HPDE6-E6E7 (cell line): ENCODE measurements around the gene ZNF853.

Experiments
- DNase-seq: peaks from one replicate; pipeline ENCODE4 v3.0.0; 2011; ENCODE audit warnings: missing footprints; ENCODE audit errors: extremely low spot score

The ZNF853 gene

DNA sequence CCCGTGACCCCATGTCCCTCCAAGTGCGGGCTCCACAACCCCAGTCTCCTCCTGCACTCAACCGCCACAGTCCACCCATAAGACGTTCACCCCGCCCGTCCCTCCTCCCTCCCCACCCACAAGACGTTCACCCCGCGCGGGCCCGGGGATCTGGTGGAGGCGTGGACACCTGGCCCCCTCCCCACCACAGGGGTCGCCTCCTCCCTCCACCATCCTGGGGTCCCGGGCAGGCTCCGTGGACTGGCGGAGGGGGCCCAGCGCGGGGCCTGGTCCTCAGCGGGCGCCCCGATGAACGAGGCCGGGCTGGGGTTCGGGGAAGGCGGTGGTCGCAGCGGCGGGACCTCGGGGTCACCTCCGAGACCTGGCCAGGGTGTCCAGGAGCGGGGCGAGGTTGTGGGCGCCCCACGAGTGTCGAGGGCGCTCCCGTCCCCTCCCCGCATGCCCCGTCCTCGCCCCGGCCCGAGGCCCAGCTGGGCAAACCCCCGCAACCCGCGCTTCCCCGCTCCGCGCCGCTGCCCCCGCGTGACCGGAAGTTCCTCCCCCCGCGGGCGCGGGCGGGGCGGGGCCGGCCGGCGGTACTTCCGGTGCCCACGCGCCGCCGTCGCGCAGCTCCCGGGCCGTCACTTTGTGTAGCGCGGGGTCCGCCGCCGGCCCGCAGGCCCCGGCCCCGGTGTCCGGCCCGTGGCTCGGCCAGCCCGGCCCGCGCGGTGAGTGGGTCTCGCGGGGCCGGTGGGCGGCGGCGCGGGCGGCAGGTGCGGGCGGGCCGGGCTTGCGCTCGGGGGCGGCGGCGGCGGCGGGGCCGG lies 21.5 kb downstream of the ZNF853 start, which contains the start of gene ZNF316:
ZNF316 (plus strand) TSS at position 578 of the 803 bp plus-strand sequence. CDS start 5,092 bp downstream, outside the sequence.
- peak; percentile 42 for DNase-seq

GRCh38 chr7:6637544-6638229 lies 22.3 kb downstream of the ZNF853 start:
- DNase-seq: peak; percentile 43

GRCh38 chr7:6639032-6639431 lies 23.6 kb downstream of the ZNF853 start:
- DNase-seq: no peak

DNA sequence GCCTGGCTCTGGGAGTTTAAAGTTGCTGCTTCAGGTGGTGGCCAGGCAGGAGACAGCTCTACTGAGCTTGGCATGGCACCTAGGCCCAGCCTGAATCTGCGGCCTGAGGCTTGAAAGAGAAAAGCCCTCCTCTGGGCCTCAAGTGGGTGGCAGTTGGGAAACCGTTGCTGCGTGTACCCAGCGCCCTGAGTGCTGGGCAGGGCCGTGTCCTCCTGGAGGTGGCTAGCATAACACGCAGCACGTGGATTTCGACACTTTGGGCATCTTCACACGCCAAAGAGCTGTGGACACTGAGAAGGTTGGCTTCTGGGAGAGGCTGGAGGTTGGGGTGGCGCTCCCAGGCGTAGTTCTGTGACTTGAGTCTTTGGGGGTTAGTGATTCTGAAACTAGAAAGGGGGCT lies 24.2 kb downstream of the ZNF853 start:
- DNase-seq: no peak

DNA sequence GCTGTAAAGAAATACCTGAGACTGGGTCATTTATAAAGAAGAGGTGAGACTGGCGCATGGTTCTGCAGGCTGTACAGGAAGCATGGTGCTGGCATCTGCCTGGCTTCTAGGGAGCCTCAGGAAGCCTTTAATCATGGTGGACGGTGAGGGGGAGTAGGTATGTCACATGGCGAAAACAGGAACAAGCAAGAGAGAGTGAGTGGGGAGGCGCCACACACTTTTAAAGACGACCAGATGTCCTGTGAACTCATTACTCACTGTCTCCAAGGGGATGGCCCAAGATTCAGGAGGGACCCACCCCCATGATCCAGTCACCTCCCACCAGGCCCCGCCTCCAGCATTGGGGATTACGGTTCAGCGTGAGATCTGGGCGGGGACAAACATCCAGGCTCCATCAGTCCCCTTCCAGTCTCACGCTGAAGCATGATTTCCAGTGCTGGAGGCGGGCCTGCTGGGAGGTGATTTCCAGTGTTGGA lies 24.9 kb downstream of the ZNF853 start:
- no peak for DNase-seq

GRCh38 chr7:6641305-6642035 lies 26.1 kb downstream of the ZNF853 start:
- no peak for DNase-seq

GRCh38 chr7:6642239-6642839 lies 26.9 kb downstream of the ZNF853 start:
- no peak for DNase-seq

GRCh38 chr7:6642861-6643640 lies 27.6 kb downstream of the ZNF853 start:
- no peak for DNase-seq

DNA sequence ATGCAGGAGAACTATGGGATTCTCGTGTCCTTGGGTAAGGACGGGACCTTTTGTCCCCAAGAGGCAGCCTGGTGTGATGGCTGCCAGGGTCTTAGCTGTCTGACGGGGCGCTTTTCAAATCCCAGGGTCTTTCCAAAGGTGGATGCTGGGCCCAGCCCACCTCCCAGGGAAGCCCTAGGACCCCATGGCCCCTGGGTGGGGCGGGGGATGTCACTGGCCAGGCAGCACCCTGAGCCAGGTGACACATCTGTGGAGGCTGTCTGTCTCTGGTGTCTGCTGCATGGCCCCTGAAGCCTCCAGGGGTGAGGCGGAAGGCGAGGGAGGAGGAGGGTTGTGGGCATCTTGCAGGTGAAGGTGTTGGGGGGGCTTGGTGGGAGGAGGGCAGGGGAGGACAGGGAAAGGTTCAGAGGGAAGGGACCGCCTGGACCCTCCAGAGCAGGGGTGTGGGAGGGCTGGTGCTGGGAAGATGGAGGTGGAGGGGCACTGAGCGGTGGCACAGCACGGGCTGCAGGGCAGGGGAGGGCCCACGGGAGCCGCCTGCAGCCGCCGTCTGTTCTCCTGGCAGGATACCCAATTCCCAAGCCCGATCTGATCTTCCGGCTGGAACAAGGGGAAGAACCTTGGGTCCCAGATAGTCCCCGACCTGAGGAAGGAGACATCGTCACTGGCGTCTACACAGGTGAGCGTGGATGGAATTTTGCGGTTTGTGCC lies 28.7 kb downstream of the ZNF853 start:
- no peak for DNase-seq

- DNase-seq: no peak
Measured at GRCh38 chr7:6644728-6645127, 29.3 kb downstream of the ZNF853 start.

GRCh38 chr7:6646465-6646864 lies 31.1 kb downstream of the ZNF853 start:
- no peak for DNase-seq

GRCh38 chr7:6647080-6647479 lies 31.7 kb downstream of the ZNF853 start:
- DNase-seq: no peak

GRCh38 chr7:6647541-6647940 lies 32.1 kb downstream of the ZNF853 start:
- no peak for DNase-seq

DNA sequence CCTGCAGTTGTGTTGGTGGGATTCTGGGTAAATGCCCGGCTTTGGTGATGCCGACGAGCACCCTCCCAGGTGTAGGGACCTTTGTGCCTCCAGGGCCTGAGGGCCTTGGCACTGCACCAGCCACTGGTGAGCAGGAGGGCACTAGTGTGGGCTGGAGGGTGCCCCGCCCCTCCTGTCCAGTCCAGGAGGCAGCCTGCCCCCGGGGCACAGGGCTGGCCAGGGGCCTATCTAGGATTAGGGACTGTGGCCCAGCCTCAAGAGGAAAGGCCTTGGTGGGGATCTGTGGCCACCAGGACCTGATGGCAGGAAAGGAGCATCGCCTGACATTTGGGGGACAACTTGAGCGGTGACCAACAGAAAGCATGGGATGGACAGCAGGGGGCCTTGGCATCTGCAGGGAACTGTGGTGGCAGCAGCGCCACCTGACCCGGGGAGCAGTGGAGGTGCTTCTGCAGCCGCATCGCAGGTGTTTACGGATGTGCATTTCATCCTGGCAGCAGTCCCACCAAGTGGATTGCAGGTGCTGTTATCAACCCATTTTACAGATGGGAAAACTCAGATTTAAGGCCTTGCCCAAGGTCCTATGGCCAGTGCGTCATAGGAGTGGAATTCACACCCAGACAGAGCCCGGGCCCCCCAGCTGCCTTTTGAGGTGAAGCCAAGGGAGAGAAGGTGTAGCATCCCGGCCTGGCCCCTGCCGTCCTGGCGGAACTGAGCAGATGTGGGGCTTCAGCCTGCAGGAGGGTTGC lies 32.8 kb downstream of the ZNF853 start:
- DNase-seq: no peak

- DNase-seq: no peak
Measured at GRCh38 chr7:6648815-6649104, 33.4 kb downstream of the ZNF853 start.

- DNase-seq: no peak
Measured at GRCh38 chr7:6649241-6649961, 34.0 kb downstream of the ZNF853 start.

- no peak for DNase-seq
Measured at GRCh38 chr7:6650086-6650485, 34.7 kb downstream of the ZNF853 start.

DNA sequence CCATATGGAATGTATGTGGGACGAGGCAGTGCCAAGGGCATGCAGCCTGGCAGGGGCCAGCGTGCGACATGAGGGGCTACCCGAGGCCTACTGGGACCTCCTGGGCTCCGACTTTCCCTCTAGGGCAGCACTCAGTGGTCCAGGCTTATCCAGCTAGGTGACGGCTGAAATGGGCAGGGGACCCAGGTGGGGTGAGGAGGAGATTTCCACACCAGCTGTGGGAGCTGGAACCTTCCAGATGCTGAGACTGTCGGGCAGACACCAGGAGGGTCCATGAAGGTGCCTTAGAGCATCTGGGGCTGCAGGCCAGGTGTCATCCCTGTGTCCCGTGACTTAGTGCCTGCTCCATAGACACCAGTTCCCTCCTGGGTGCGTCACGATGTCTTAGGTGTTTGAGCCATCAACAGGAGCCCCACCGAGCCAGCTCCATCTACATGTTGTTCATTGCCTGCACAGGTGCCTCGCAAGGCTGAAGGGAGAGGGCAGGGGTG lies 35.2 kb downstream of the ZNF853 start:
- DNase-seq: no peak

GRCh38 chr7:6651851-6652445 lies 36.5 kb downstream of the ZNF853 start:
- no peak for DNase-seq
